H9 (cell line): Measurements from ENCODE around the gene AGBL3. TPM values are rescaled to one million over a fixed set of nuclear protein-coding genes. Genes with fewer than 3 reads are reported as not detected.
A peak's percentile ranks its signal among the peaks of the same experiment; 100 is the strongest.

Experiments
- DNase-seq: peaks from one replicate; pipeline ENCODE4 v3.0.0-alpha.2; 2017
- H2AFZ ChIP-seq: one replicate; pipeline ENCODE4 v1.6.1; 2013; ENCODE audit warnings: mild to moderate bottlenecking, low read length, control low read depth, moderate library complexity
- H2AK5ac ChIP-seq: 2 replicates; pipeline ENCODE4 v1.6.1; 2013; ENCODE audit warnings: low read length, control low read depth, mixed read lengths; ENCODE audit not compliant: insufficient read length
- H2BK120ac ChIP-seq: one replicate; pipeline ENCODE4 v1.6.1; 2013; ENCODE audit warnings: low read depth, mild to moderate bottlenecking, low read length, control low read depth, inconsistent platforms; ENCODE audit not compliant: poor library complexity, severe bottlenecking
- H2BK12ac ChIP-seq: 2 replicates; pipeline ENCODE4 v1.6.1; 2013; ENCODE audit warnings: low read length, control low read depth, mixed read lengths, low read depth; ENCODE audit not compliant: insufficient read length
- H2BK15ac ChIP-seq: 2 replicates; pipeline ENCODE4 v1.6.1; 2013; ENCODE audit warnings: low read depth, low read length, control low read depth
- H2BK20ac ChIP-seq: one replicate; pipeline ENCODE4 v1.6.1; 2013; ENCODE audit warnings: low read depth, mild to moderate bottlenecking, low read length, control low read depth, inconsistent platforms; ENCODE audit not compliant: poor library complexity, severe bottlenecking
- H2BK5ac ChIP-seq: 2 replicates; pipeline ENCODE4 v1.6.1; 2013; ENCODE audit warnings: low read length, control low read depth, mixed read lengths; ENCODE audit not compliant: insufficient read length
- H3K14ac ChIP-seq: 2 replicates; pipeline ENCODE4 v1.6.1; 2013; ENCODE audit warnings: low read length, control low read depth; ENCODE audit not compliant: insufficient read depth
- H3K18ac ChIP-seq: 2 replicates; pipeline ENCODE4 v1.6.1; 2013; ENCODE audit warnings: low read depth, mild to moderate bottlenecking, mixed read lengths, low read length, control low read depth; ENCODE audit not compliant: insufficient read length
- H3K23ac ChIP-seq: 2 replicates; pipeline ENCODE4 v1.6.1; 2013; ENCODE audit warnings: low read length, control low read depth, mixed read lengths, low read depth; ENCODE audit not compliant: insufficient read length
- H3K23me2 ChIP-seq: 2 replicates; pipeline ENCODE4 v1.6.1; 2013; ENCODE audit warnings: low read depth, mild to moderate bottlenecking, mixed read lengths, low read length, control low read depth; ENCODE audit not compliant: insufficient read length, poor library complexity, severe bottlenecking
- H3K27ac ChIP-seq: 2 replicates; pipeline ENCODE4 v1.5.1; 2013; ENCODE audit warnings: low read length, control low read depth, mixed read lengths, low read depth; ENCODE audit not compliant: insufficient read length
- H3K27me3 ChIP-seq: 2 replicates; pipeline ENCODE4 v1.6.1; 2013; ENCODE audit warnings: low read length, control low read depth, inconsistent platforms; ENCODE audit not compliant: insufficient read depth
- H3K4ac ChIP-seq: 2 replicates; pipeline ENCODE4 v1.6.1; 2013; ENCODE audit warnings: low read depth, mild to moderate bottlenecking, control low read depth, inconsistent platforms, low read length, moderate library complexity
- H3K4me1 ChIP-seq: 2 replicates; pipeline ENCODE4 v1.6.1; 2013; ENCODE audit warnings: low read length, control low read depth, inconsistent platforms; ENCODE audit not compliant: insufficient read depth
- H3K4me2 ChIP-seq: 2 replicates; pipeline ENCODE4 v1.6.1; 2013; ENCODE audit warnings: low read length, control low read depth, mixed read lengths; ENCODE audit not compliant: insufficient read length, insufficient read depth
- H3K56ac ChIP-seq: 2 replicates; pipeline ENCODE4 v1.6.1; 2013; ENCODE audit warnings: low read depth, mild to moderate bottlenecking, mixed read lengths, low read length, control low read depth; ENCODE audit not compliant: insufficient read length
- H3K79me1 ChIP-seq: 2 replicates; pipeline ENCODE4 v1.6.1; 2013; ENCODE audit warnings: low read depth, mild to moderate bottlenecking, moderate library complexity, low read length, control low read depth, inconsistent platforms; ENCODE audit not compliant: insufficient read depth, poor library complexity, severe bottlenecking
- H3K79me2 ChIP-seq: 2 replicates; pipeline ENCODE4 v1.6.1; 2013; ENCODE audit warnings: low read length, control low read depth, inconsistent platforms; ENCODE audit not compliant: insufficient read depth
- H3K9ac ChIP-seq: 2 replicates; pipeline ENCODE4 v1.6.1; 2013; ENCODE audit warnings: low read length, control low read depth, mixed read lengths; ENCODE audit not compliant: insufficient read length; ENCODE audit errors: extremely low read depth
- H3K9me3 ChIP-seq: one replicate; pipeline ENCODE4 v1.6.1; 2013; ENCODE audit warnings: low read depth, low read length, inconsistent platforms; ENCODE audit not compliant: control insufficient read depth
- H3T11ph ChIP-seq: one replicate; pipeline ENCODE4 v1.6.1; 2013; ENCODE audit warnings: mild to moderate bottlenecking, low read length, control low read depth, inconsistent platforms
- H4K20me1 ChIP-seq: one replicate; pipeline ENCODE4 v1.6.1; 2013; ENCODE audit not compliant: control insufficient read depth, insufficient read length, insufficient read depth
- H4K5ac ChIP-seq: 2 replicates; pipeline ENCODE4 v1.6.1; 2013; ENCODE audit warnings: low read depth, mild to moderate bottlenecking, mixed read lengths, low read length, control low read depth; ENCODE audit not compliant: insufficient read length
- H4K8ac ChIP-seq: replicated peaks from 2 replicates; pipeline ENCODE4 v1.6.1; 2013; ENCODE audit warnings: low read length, control low read depth, mixed read lengths, low read depth; ENCODE audit not compliant: insufficient read length
- H4K91ac ChIP-seq: 2 replicates; pipeline ENCODE4 v1.6.1; 2013; ENCODE audit warnings: low read depth, mild to moderate bottlenecking, moderate library complexity, mixed read lengths, low read length, control low read depth; ENCODE audit not compliant: insufficient read length
- H3K27ac Mint-ChIP-seq, 3 experiments: 2 replicates in 2 of 3; 3 replicates in 1 of 3; pipeline ENCODE4 v1.8.0; 2020 to 2021; ENCODE audit warnings: mixed read lengths in 3 of 3, mild to moderate bottlenecking in 1 of 3, moderate library complexity in 1 of 3
- H3K27me3 Mint-ChIP-seq: 2 replicates; pipeline ENCODE4 v1.8.0; 2021; ENCODE audit warnings: low read depth, mild to moderate bottlenecking, moderate library complexity, mixed read lengths
- H3K36me3 Mint-ChIP-seq, 3 experiments: 2 replicates in 2 of 3; 3 replicates in 1 of 3; pipeline ENCODE4 v1.8.0; 2020 to 2021; ENCODE audit warnings: low read depth in 3 of 3, mixed read lengths in 3 of 3; ENCODE audit not compliant: insufficient read depth in 1 of 3
- H3K4me1 Mint-ChIP-seq, 2 experiments: 2 replicates each; pipeline ENCODE4 v1.8.0; 2020; ENCODE audit warnings: mixed read lengths in 2 of 2
- H3K4me3 Mint-ChIP-seq, 2 experiments: 2 replicates in 1 of 2; 3 replicates in 1 of 2; pipeline ENCODE4 v1.8.0; 2020 to 2021; ENCODE audit warnings: mild to moderate bottlenecking in 2 of 2, mixed read lengths in 2 of 2, moderate library complexity in 1 of 2
- H3K9me3 Mint-ChIP-seq, 2 experiments: 2 replicates in 1 of 2; 3 replicates in 1 of 2; pipeline ENCODE4 v1.8.0; 2020; ENCODE audit warnings: mild to moderate bottlenecking in 2 of 2, mixed read lengths in 2 of 2, moderate library complexity in 1 of 2
- CTCF ChIP-seq: fragments of 200-600 bp; sonication (generic); conservative IDR thresholded peaks from 3 replicates; pipeline ENCODE4 v1.8.0; 2021; ENCODE audit warnings: antibody characterized with exemption, mild to moderate bottlenecking
- WGBS: extraction: QIAGEN DNeasy Blood & Tissue Kit; methylation state at CpG from one replicate; pipeline ENCODE4 v1.1.7; 2013; ENCODE audit warnings: missing lambda C conversion rate, low lambda C conversion rate, mixed read lengths; ENCODE audit not compliant: insufficient read length; ENCODE audit errors: extremely low coverage; 5-methylcytosine and 5-hydroxymethylcytosine counted together
- total RNA-seq: library from RNA; stranded (reverse); gene quantifications from 2 replicates; pipeline ENCODE4 v1.2.1, GENCODE V29; 2021

Gene AGBL3
- total RNA-seq, 1 experiment from 2014 or later: 2.4 TPM

GRCh38 chr7:135169964-135170273 lies 183.6 kb downstream of the AGBL3 start:
- H2AK5ac ChIP-seq: no peak overlapping the region
- no peak for TF ChIP-seq CTCF
- no peak overlapping the region for H4K91ac ChIP-seq
- H3K9ac ChIP-seq: peak overlapping the region; percentile 70
- H3K36me3 Mint-ChIP-seq: peaks cover 39 to 43% (median 42%) of the 10 kb centered on the region in 3 experiments; a peak in 6 of 7 replicates
- H3K79me2 ChIP-seq: no peaks in the 10 kb centered on the region; the same call in 1 of the 2 replicates
- H2AFZ ChIP-seq: no peak overlapping the region
- peaks cover 8% of the 10 kb centered on the region for H3K23me2 ChIP-seq
- no peak overlapping the region for H2BK20ac ChIP-seq
- H3K27ac Mint-ChIP-seq: peak overlapping the region; percentile 90 to 94 (median 91)
- H3K23ac ChIP-seq: no peak overlapping the region
- no peak overlapping the region for H3T11ph ChIP-seq
- H4K8ac ChIP-seq: no peak overlapping the region
- H3K79me1 ChIP-seq: no peaks in the 10 kb centered on the region
- no peak overlapping the region for H3K4ac ChIP-seq
- H2BK15ac ChIP-seq: no peak overlapping the region
- peak overlapping the region; percentile 80 for H3K18ac ChIP-seq
- H3K4me1 ChIP-seq: 0 out of 2 replicates have a peak, but pooled peaks cover 2% of the 10 kb centered on the region
- no peak for DNase-seq
- H4K20me1 ChIP-seq: no peaks in the 10 kb centered on the region
- peak overlapping the region; percentile 69 for H3K4me2 ChIP-seq
- H3K14ac ChIP-seq: peak overlapping the region; percentile 91
- no peak overlapping the region for H3K27ac ChIP-seq
- no peak overlapping the region for H2BK12ac ChIP-seq
- H3K4me1 Mint-ChIP-seq: peaks cover 30 to 31% of the 10 kb centered on the region in 2 experiments
- no peak overlapping the region for H4K5ac ChIP-seq
- no CpG with 5 or more reads among the region's 17 CpGs for WGBS
- no peaks in the 10 kb centered on the region for H3K27me3 Mint-ChIP-seq
- no peaks in the 10 kb centered on the region for H3K27me3 ChIP-seq
- H2BK5ac ChIP-seq: no peak overlapping the region
- H3K4me3 Mint-ChIP-seq: peak overlapping the region; percentile 82 to 84
- H3K9me3 Mint-ChIP-seq: no peaks in the 10 kb centered on the region
- H2BK120ac ChIP-seq: no peak overlapping the region
- no peak overlapping the region for H3K56ac ChIP-seq
- H3K9me3 ChIP-seq: no peaks in the 10 kb centered on the region
